Left cardiac atrium (tissue), 4 donors: ENCODE measurements around the gene CRYBG1. TPM values are rescaled to one million over a fixed set of nuclear protein-coding genes. Genes with fewer than 3 reads are reported as not detected.

Experiments used
- ATAC-seq, 2 donors: fragments of 200-7000 bp; cut with Tn5 transposase; one replicate each; pipeline ENCODE4 v1.9.1; 2020; ENCODE audit warnings: mild to moderate bottlenecking in 2 of 2, moderate library complexity in 2 of 2
- DNase-seq: peaks from one replicate; pipeline ENCODE4 v3.0.0-alpha.2; 2020
- intact Hi-C, 2 donors: fragments of 100-400 bp; cut with DNase I; formaldehyde crosslinking; loops; one replicate each; pipeline versions ENCODE4 v1.14.1 to v1.15.1; 2022 to 2023
- total RNA-seq, 2 donors: library from RNA; stranded (reverse); fragmentation: NEBNext Ultra II Directional; extraction: Animal tissue kit (Norgen Biotek cat#: 25700); gene quantifications; one replicate each; pipeline ENCODE4 v1.2.1, GENCODE V29; 2021
- donor health status: DM: no; HTN: yes; CAD: no.
- donor health status: DM: no; HTN: yes; CAD: no; lungs with severe emphysema.
- donor health status: DM: yes; HTN: yes; CAD: no.
- donor health status: Dilated cardiomyopathy.

CRYBG1 gene
- total RNA-seq, 2 donors from 2014 or later = 3.5 to 5.6 TPM

DNA sequence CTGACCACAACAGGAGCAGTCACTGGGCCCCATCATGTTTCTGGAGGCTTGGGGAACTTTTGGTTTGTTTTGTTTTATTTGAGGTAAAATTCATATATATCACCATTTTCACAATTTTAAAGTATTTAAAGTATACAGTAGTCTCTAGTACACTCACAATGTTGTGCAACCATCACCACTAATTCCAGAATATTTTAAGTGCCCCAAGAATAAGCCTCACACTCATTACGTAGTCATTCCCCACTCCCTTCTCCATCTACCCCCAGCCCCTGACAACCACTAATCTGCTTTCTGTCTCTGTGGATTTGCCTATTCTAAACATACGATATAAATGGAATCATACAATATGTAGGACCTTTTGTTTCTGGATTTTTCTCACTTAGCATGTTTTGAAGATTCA is 239.8 kb downstream of the CRYBG1 start:
- intact Hi-C loops = no loop called here
- ATAC-seq (no peak), DNase-seq (no peak)

DNA sequence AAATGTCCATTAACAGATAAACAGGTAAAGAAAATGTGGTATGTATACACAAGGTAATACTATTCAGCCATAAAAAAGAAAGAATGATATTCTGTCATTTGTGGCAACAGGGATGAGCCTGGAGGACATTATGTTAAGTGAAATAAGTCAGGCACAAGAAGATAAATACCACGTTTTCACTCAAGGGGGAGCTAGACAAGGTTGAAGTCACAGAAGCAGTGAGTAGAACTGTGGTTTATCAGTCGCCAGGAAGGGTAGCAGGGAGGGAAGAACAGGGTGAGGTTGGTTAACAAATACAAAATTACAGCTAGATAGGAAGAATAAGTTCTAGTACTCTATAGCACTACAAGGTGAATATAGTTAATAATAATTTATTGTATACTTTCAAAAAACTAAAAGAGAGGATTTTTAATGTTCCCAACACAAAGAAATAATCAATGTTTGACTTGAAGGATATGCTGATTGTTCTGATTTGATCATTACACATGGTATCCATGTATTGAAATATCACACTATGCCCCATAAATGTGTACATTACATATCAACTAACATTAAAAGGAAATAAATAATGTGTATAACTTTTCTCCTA is 247.7 kb downstream of the CRYBG1 start:
- DNase-seq (no peak), ATAC-seq (peak; percentile 36 to 57)
- intact Hi-C loops = loop anchor here in 1 of 2 donors (5.0 kb wide), 1 partner anchor 369 kb away; no protein-coding TSS in a partner anchor

DNA sequence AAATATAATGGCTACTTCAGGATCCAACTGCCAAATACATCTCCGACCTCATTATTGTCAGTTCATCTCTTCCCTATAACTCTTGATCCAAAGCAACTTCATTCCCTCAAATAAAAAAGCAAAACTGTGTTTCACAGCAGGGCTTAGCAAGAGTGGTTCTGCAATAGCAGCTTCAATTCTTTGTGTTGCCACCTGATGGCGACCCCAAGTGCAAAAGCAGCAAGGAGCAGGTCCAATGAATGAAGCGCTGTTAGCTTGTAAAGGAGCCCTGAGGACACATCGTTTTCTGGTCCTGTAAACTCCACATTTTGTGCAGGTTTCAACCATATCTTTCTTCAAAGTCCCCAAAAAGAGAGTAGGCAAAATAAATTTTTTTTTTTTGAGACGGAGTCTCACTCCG is 249.2 kb downstream of the CRYBG1 start:
- intact Hi-C loops = loop anchor here in 1 of 2 donors (5.0 kb wide), 1 partner anchor 368 kb away; no protein-coding TSS in a partner anchor
- DNase-seq (no peak), ATAC-seq (no peak)

DNA sequence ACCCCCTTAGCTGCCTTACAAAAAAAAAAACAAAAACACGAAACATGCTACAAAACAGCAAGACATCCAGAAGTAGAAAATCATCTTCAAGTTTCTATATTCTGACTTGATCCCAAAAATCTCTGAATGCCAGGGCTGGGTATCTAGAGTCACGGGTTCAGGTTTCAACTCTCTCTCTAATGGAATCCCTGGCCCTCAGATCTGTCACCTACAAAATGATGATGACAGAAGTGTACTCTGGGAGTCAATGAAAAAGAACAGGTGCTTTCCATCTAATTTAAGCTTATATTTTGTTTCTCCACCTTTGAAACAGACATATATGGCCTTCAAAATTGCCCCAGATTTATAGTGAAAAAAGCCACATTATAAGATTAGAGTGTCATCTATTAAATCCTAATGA is 250.5 kb downstream of the CRYBG1 start:
- no peak for ATAC-seq
- intact Hi-C loops = no loop called here

DNA sequence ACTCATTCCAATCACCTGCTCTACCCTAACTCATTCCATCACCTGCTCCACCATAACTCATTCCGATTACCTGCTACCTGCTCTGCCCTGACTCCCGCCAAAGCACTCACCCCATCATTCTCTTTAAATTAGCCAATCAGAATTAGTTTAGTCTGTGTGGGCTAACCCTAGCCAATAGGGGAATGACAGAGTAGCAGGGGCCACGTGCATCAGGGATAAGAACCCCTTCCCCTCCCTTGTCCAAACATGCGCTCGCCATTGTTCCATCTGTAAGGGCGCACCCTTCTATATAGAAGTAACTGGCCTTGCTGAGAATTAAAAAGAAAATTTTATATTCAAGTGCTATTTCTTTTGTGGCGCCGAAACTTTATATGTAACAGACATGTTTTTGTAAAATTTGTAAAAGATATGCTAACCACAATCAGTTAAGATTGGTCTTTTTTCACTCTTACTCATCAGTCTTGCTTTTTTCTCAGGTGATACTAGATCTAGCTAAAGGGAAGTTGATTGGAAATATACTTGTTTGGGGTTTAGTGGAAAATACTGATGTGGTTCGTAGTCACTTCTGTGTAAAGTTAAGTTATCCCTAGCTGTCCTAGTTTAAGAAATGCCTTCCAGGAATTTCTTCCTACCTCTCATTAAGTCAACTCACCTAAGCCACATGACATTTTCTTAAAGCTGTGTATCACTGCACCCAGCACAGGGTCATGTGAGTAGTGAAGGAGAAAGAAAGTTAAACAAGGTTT is 252.3 kb downstream of the CRYBG1 start:
- ATAC-seq = no peak
- DNase-seq = no peak
- intact Hi-C loops = no loop called here

More for the DNA sequence above, 250.5 kb downstream of the CRYBG1 start:
- DNase-seq = no peak

DNA sequence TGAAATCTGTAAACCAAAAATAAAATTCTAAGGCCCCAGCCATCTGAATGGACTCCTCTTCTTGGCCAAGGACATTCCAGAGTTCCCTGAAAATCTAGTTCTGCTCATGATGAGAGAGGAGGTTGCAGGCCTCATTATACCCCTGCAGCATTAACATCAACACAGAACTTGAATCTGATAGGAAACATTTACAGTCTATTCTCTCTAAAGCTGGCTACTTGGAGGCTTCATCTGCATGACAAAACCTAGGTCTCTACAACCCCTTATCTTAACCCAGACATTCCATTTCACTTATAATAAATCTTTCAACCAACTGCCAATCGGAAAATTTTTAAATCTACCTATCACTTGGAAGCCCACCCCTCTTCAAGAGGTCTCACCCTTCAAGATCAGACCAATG is 253.1 kb downstream of the CRYBG1 start:
- intact Hi-C loops = no loop called here
- DNase-seq = no peak
- no peak for ATAC-seq

DNA sequence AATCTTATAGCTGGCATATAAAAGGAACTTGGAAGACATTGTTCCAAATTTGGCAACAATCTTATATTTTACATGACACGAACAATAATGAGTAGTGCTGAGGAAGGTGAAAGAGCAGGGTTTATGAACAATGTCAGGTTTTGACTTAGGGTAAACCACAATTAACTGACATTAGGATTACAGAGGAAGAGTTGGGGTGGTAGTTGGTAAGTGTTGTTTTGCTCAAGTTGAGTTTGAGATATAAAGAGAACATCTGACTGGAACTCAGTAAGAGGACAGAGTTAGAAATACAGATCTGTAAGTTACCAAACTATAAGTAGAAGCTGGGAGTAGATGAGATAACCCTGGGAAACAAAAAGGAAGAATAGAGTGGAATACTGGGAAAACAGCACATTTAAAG is 253.6 kb downstream of the CRYBG1 start:
- DNase-seq (no peak), ATAC-seq (no peak)
- intact Hi-C loops = no loop called here

DNA sequence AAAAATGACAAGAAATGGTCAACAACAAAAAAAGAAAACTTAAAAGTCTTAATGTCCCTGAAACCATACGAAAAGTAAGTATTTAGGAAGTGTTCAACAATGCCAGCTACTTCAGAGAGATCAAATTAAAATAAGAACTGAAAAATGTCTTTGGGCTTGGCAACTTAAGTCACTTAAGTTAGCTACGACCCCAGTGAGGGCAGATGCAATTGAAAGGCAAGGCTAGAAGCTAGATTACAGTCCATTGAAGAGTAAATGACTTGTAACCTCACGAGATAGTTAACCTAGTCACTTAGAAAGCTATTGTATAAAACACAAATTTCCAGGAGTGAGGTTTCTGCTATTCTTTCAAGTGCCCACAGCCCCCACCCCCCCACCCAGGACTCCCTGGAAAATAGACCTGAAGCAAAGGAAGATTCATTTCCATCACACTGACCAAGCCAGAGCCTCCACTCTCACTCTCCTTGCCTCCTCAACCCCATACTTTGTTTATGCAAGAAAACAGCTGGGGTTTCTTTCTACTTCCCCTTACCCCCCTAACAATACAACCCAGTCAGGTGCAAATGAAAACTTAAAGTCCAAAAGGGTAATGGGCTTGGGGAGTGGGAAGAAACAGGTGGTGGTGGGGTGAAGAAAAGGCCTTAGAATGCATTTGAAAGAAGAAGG is 254.2 kb downstream of the CRYBG1 start:
- no peak for DNase-seq
- no peak for ATAC-seq
- intact Hi-C loops = no loop called here

DNA sequence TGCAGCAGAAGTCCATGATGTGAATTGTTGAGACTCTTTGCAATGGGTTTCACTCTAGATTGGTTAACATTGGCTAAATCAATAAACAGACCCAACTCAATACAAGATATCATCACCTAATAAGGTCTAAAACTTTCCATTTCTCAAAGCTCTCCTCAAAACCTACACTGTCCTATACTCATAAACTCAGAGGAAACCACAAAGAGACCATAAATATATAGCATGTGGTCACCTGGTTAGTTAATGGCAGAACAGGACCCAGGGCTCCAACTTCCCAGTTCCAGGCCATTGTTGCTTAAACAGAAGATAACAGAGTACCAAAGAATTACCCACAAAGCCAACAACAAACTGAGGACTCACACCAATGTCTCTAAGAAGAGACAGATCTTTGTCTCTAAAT is 256.8 kb downstream of the CRYBG1 start:
- no peak for DNase-seq
- intact Hi-C loops = no loop called here
- ATAC-seq = no peak

DNA sequence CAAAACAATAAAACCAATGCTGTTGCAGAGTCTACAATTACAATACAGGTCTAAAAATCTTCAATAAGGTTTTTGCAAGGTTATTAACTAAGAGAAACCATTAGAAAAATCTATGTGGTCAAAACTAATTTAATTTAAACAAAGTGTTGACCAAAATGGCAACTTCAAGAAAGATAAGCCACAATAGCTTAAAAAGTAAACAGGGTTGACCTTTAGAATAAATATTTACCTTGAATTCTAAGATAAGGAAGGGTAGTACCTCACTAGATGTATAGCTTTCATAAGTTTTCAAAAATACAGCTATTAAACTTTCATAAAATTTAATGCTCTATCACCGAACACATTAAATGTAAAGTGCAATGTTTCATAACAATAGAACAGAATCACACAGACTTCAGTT is 257.3 kb downstream of the CRYBG1 start:
- ATAC-seq = no peak
- DNase-seq = no peak
- intact Hi-C loops = no loop called here

DNA sequence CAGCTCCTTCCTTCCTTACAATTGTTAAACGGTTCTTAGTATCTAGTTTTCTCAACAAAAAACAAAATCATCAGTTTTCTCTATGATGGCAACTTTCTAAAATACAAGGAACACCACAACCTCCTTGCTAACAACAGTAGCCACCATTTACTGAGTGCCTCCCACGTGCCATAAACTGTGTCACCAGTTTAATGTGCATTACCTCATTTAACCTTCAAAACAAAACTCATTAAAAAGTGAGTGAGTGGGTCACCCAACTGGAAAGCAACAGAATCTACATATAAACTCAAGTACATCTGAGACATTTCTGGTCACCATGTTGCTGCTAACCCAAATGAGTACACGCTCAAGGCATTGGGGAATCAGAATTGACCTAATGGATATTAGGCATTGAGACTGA is 257.8 kb downstream of the CRYBG1 start:
- intact Hi-C loops = no loop called here
- DNase-seq = no peak

DNA sequence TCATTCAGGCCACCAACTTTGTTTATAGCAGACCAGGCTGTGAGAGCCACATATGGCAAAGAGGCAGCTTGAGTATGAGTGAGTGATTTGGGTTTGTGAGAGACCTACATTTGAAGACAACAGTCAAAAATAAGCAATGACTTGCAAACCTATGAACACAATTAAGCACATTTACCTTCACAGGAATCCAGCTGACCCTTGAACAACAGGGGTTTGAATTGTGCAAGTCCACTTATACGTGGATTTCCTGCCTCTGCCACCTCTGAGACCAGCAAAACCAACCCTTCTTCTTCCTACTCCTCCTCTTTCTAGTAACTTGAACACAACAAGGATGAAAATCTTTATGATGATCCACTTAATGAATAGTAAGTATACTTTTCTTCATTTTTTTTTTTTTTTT is 258.7 kb downstream of the CRYBG1 start:
- intact Hi-C loops = no loop called here
- DNase-seq = no peak
- ATAC-seq = no peak

More for the DNA sequence above, 257.8 kb downstream of the CRYBG1 start:
- ATAC-seq = no peak

DNA sequence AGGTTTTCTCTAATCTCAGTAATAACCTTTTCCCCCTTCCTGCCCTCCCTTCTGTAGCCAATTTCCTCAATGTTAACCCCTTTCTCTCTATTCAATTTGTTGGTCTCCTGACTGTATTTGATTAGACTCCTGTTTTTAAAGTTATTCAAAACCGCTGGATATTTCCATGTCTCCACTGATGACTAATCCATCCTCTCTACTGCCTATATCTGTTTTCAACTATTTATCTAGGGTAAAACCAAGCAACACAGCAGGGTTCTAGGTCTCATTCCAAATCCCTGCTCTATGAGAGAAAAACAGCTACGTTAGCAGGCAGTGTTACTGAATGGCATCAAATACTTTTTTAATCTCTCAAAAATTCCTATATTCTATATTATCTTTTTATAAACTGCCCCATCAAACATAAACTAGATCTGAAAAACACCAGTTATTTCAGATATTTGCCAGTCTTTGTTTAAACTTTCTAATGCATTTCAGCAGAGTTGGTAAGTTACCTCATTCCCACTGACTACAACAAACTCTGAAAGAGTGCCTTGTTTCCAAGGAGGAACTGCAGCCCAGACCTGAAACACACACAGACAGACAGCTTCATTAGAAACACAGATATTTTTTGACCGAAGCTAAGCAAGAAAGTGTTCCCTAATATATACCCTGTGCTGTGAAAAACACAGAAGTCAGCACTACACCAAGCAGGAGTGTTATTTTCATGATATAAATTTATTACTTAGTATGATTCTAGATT is 260.6 kb downstream of the CRYBG1 start:
- intact Hi-C loops = no loop called here
- ATAC-seq (no peak), DNase-seq (no peak)

Other genes with a start within 250 kb of the CRYBG1 start
- gene ATG5, start 35.0 kb upstream of the CRYBG1 start, total RNA-seq = 10 to 100 TPM; 17.0 to 20.2 TPM